Naive B cell (primary cell): ENCODE results near the gene TP53. TPM values are rescaled to one million over a fixed set of nuclear protein-coding genes. Genes with fewer than 3 reads are reported as not detected.

ENCODE experiments used
- ATAC-seq, 2 donors: fragments of 150-1000 bp; cut with Tn5 transposase; 2 replicates each; pipeline ENCODE4 v1.10.0; 2021; ENCODE audit warnings: low read depth in 2 of 2, mild to moderate bottlenecking in 2 of 2, moderate library complexity in 2 of 2
- DNase-seq: peaks from one replicate; pipeline ENCODE4 v3.0.0; 2022
- H3K27ac Mint-ChIP-seq, 6 donors: one replicate each; pipeline ENCODE4 v1.8.0; 2020 to 2022; ENCODE audit warnings: mild to moderate bottlenecking in 6 of 6, mixed read lengths in 6 of 6, moderate library complexity in 5 of 6, inconsistent platforms in 2 of 6
- H3K27me3 Mint-ChIP-seq, 3 donors: one replicate each; pipeline ENCODE4 v1.8.0; 2021 to 2022; ENCODE audit warnings: mixed read lengths in 3 of 3, mild to moderate bottlenecking in 1 of 3
- H3K36me3 Mint-ChIP-seq, 2 donors: one replicate each; pipeline ENCODE4 v1.8.0; 2020 to 2022; ENCODE audit warnings: mixed read lengths in 2 of 2, inconsistent platforms in 1 of 2, mild to moderate bottlenecking in 1 of 2
- H3K4me1 Mint-ChIP-seq, 3 donors: one replicate each; pipeline ENCODE4 v1.8.0; 2020 to 2022; ENCODE audit warnings: mixed read lengths in 3 of 3, inconsistent platforms in 1 of 3, mild to moderate bottlenecking in 1 of 3, moderate library complexity in 1 of 3
- H3K4me3 Mint-ChIP-seq, 8 donors: one replicate each; pipeline ENCODE4 v1.8.0; 2020 to 2022; ENCODE audit warnings: mild to moderate bottlenecking in 8 of 8, mixed read lengths in 8 of 8, moderate library complexity in 8 of 8, inconsistent platforms in 2 of 8
- H3K9me3 Mint-ChIP-seq, 7 donors: one replicate each; pipeline ENCODE4 v1.8.0; 2020 to 2022; ENCODE audit warnings: mixed read lengths in 7 of 7, mild to moderate bottlenecking in 5 of 7, inconsistent platforms in 2 of 7, moderate library complexity in 1 of 7
- polyA plus RNA-seq, 6 donors: library from polyadenylated mRNA; unstranded; fragments of 300-500 nt; fragmentation: Illumina TruSeq; gene quantifications; one replicate each; pipeline ENCODE4 v1.2.3, GENCODE V29; 2021; ENCODE audit warnings: low read depth in 6 of 6

The TP53 gene
- polyA plus RNA-seq = 10 to 100 TPM; 25.2 to 53.9 (median 47.7) TPM

- Mint-ChIP-seq H3K4me3 (peak within 1 kb of the TSS; percentile 90 to 100 (median 98)), H3K27ac (peak within 1 kb of the TSS; percentile 97 to 100 (median 99)), H3K4me1 (peaks cover 30 to 57% (median 46%) of the 10 kb centered on the region in 3 donors), H3K27me3 (no peaks in the 10 kb centered on the region), H3K36me3 (peaks cover 0 to 9% of the 10 kb centered on the region in 2 donors), H3K9me3 (no peaks in the 10 kb centered on the region)
- ATAC-seq = peak; percentile 51 to 58
- DNase-seq = peak; percentile 86
Measured at GRCh38 chr17:7687072-7687907, at the start of gene TP53. Gene TP53 (minus strand): TSS chr17:7687490. CDS start chr17:7676594, 10,896 bp downstream.

GRCh38 chr17:7732981-7733539 lies 45.8 kb upstream of the TP53 start:
- DNase-seq = no peak
- H3K36me3 Mint-ChIP-seq = no peaks in the 10 kb centered on the region
- peaks cover 8 to 11% (median 10%) of the 10 kb centered on the region in 3 donors for H3K4me1 Mint-ChIP-seq
- peaks cover 11 to 36% (median 31%) of the 10 kb centered on the region in 3 donors for H3K27me3 Mint-ChIP-seq
- no peak overlapping the region for H3K4me3 Mint-ChIP-seq
- ATAC-seq = no peak
- no peaks in the 10 kb centered on the region for H3K9me3 Mint-ChIP-seq
- no peak overlapping the region for H3K27ac Mint-ChIP-seq

- ATAC-seq (peak; percentile 55 to 67), DNase-seq (no peak)
- Mint-ChIP-seq H3K9me3 (no peaks in the 10 kb centered on the region), H3K4me3 (no peak overlapping the region), H3K27ac (peak overlapping the region in 1 of 6 donors; percentile 57), H3K4me1 (peaks cover 8 to 11% (median 10%) of the 10 kb centered on the region in 3 donors), H3K36me3 (peaks cover 0 to 7% of the 10 kb centered on the region in 2 donors), H3K27me3 (peaks cover 3 to 28% (median 21%) of the 10 kb centered on the region in 3 donors)
Measured at GRCh38 chr17:7729816-7730215, 42.5 kb upstream of the TP53 start.

- Mint-ChIP-seq H3K36me3 (peaks cover 0 to 7% of the 10 kb centered on the region in 2 donors), H3K4me1 (peaks cover 8 to 11% (median 10%) of the 10 kb centered on the region in 3 donors), H3K9me3 (no peaks in the 10 kb centered on the region), H3K27me3 (peaks cover 11 to 25% (median 23%) of the 10 kb centered on the region in 3 donors), H3K27ac (no peak overlapping the region), H3K4me3 (no peak overlapping the region)
- DNase-seq = no peak
- ATAC-seq = no peak
Measured at GRCh38 chr17:7727886-7728285, 40.6 kb upstream of the TP53 start.

GRCh38 chr17:7721612-7722011 lies 34.3 kb upstream of the TP53 start:
- peaks cover 0 to 3% of the 10 kb centered on the region in 2 donors for H3K36me3 Mint-ChIP-seq
- peaks cover 12 to 20% (median 19%) of the 10 kb centered on the region in 3 donors for H3K4me1 Mint-ChIP-seq
- H3K4me3 Mint-ChIP-seq = no peak overlapping the region
- no peak for DNase-seq
- peaks cover 41 to 80% (median 74%) of the 10 kb centered on the region in 3 donors for H3K27me3 Mint-ChIP-seq
- H3K9me3 Mint-ChIP-seq = no peaks in the 10 kb centered on the region
- no peak overlapping the region for H3K27ac Mint-ChIP-seq
- no peak for ATAC-seq

- H3K36me3 Mint-ChIP-seq = no peaks in the 10 kb centered on the region
- ATAC-seq (no peak), DNase-seq (no peak)
- no peaks in the 10 kb centered on the region for H3K9me3 Mint-ChIP-seq
- H3K4me1 Mint-ChIP-seq = peaks cover 16 to 23% (median 22%) of the 10 kb centered on the region in 3 donors
- peaks cover 54 to 90% (median 85%) of the 10 kb centered on the region in 3 donors for H3K27me3 Mint-ChIP-seq
- H3K27ac Mint-ChIP-seq = no peak overlapping the region
- peak overlapping the region in 1 of 8 donors; percentile 38 for H3K4me3 Mint-ChIP-seq
Measured at GRCh38 chr17:7720125-7720524, 32.8 kb upstream of the TP53 start.

GRCh38 chr17:7719661-7720060 lies 32.4 kb upstream of the TP53 start:
- no peak for DNase-seq
- Mint-ChIP-seq H3K36me3 (no peaks in the 10 kb centered on the region), H3K9me3 (no peaks in the 10 kb centered on the region), H3K27ac (no peak overlapping the region), H3K4me1 (peaks cover 16 to 23% (median 22%) of the 10 kb centered on the region in 3 donors), H3K27me3 (peaks cover 54 to 93% (median 90%) of the 10 kb centered on the region in 3 donors), H3K4me3 (peak overlapping the region in 1 of 8 donors; percentile 61)
- no peak for ATAC-seq

- H3K9me3 Mint-ChIP-seq = no peaks in the 10 kb centered on the region
- peaks cover 16 to 26% (median 23%) of the 10 kb centered on the region in 3 donors for H3K4me1 Mint-ChIP-seq
- ATAC-seq (peak; percentile 69 to 75), DNase-seq (no peak)
- H3K27ac Mint-ChIP-seq = no peak overlapping the region
- H3K4me3 Mint-ChIP-seq = peak overlapping the region in 7 of 8 donors; percentile 22 to 89 (median 76)
- no peaks in the 10 kb centered on the region for H3K36me3 Mint-ChIP-seq
- peaks cover 56 to 98% (median 97%) of the 10 kb centered on the region in 3 donors for H3K27me3 Mint-ChIP-seq
Measured at GRCh38 chr17:7717756-7718350, 30.6 kb upstream of the TP53 start.

- Mint-ChIP-seq H3K36me3 (no peaks in the 10 kb centered on the region), H3K27ac (peak within 1 kb of the TSS in 1 of 6 donors; percentile 91), H3K4me1 (peaks cover 16 to 26% (median 23%) of the 10 kb centered on the region in 3 donors), H3K4me3 (peak within 1 kb of the TSS; percentile 31 to 89 (median 77)), H3K27me3 (peaks cover 58 to 98% (median 98%) of the 10 kb centered on the region in 3 donors), H3K9me3 (no peaks in the 10 kb centered on the region)
- ATAC-seq (peak; percentile 55 to 61), DNase-seq (peak; percentile 21)
Measured at GRCh38 chr17:7716901-7717755, 29.8 kb upstream of the TP53 start, which contains the start of gene DNAH2. Gene DNAH2 (plus strand): TSS chr17:7717744. CDS start chr17:7719735, 1,991 bp downstream.

- Mint-ChIP-seq H3K36me3 (no peaks in the 10 kb centered on the region), H3K27ac (peak overlapping the region in 1 of 6 donors; percentile 33), H3K27me3 (peaks cover 59 to 99% (median 97%) of the 10 kb centered on the region in 3 donors), H3K9me3 (peaks cover 0 to 2% (median 0%) of the 10 kb centered on the region in 7 donors), H3K4me1 (peaks cover 16 to 26% (median 23%) of the 10 kb centered on the region in 3 donors), H3K4me3 (peak overlapping the region in 6 of 8 donors; percentile 30 to 80 (median 68))
- no peak for DNase-seq
- no peak for ATAC-seq
Measured at GRCh38 chr17:7715936-7716886, 28.9 kb upstream of the TP53 start.

- Mint-ChIP-seq H3K4me1 (peaks cover 23 to 34% (median 33%) of the 10 kb centered on the region in 3 donors), H3K4me3 (peak overlapping the region in 2 of 8 donors; percentile 42 to 51), H3K27me3 (peaks cover 66 to 99% (median 99%) of the 10 kb centered on the region in 3 donors), H3K9me3 (peaks cover 0 to 4% (median 0%) of the 10 kb centered on the region in 7 donors), H3K36me3 (peaks cover 0 to 4% of the 10 kb centered on the region in 2 donors), H3K27ac (no peak overlapping the region)
- ATAC-seq (no peak), DNase-seq (no peak)
Measured at GRCh38 chr17:7714721-7715594, 27.7 kb upstream of the TP53 start.
